ENCODE data around the gene IL1RAPL2.

The IL1RAPL2 gene

DNA sequence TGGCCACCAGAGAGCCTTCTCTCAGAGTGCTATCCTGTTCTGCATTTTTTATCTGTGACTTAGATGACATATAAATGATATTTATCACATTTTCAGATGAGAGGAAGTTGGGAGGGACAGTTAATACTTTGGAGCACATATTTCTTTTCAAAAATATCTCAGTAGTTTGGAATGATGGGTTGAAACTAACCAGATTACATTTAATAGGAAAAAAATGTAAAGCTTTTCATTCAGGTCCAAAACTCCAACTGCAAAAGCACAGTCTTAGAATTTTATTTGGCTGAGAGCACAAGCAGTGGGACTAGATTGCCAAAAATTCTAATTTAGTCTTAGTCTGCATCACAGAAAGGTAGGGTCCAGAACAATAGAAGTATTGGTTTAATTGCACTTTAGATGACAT, 902.7 kb downstream of the IL1RAPL2 start:
- no peak for DNase-seq (ENCODE audit: low read depth)

DNA sequence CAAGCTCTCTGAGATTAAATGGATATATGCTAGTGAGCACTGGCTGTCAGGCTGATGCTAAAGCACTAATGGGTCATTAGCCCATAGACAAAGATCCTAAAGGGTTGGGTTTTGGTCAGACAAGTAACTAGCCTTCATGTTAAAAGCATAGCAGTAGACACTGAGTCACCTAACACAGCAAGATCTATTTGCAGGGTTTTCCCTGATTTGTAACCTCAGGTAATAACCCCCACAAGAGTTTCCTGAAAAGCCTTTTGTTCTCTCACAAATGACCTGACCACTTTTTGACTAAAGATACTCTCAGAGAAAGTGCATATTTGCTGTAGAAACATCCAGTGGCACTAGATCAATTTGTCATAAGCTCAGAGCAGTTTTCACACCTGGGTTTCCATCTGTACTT, 905.6 kb downstream of the IL1RAPL2 start:
- no peak for DNase-seq (ENCODE audit: low read depth)

DNA sequence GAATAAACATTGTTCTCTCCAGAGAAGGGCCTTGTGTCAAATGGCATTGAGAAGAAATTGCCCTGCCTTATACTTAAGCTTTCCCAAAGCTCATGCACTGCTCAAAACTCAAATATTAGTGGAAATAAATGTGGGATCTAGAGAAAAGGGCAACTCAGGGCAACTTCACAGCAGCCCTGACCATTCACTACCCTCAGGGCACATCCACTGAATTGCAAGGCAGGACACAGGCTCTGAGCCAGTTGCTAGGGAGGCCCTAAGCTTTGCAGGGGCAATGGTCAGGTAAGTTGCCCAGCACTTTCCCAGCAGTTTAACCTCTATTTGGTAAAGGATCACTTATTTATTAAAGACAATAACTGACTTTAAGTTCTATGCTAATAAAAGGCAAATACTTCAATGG, 909.8 kb downstream of the IL1RAPL2 start:
- DNase-seq (ENCODE audit: low read depth): no peak

DNA sequence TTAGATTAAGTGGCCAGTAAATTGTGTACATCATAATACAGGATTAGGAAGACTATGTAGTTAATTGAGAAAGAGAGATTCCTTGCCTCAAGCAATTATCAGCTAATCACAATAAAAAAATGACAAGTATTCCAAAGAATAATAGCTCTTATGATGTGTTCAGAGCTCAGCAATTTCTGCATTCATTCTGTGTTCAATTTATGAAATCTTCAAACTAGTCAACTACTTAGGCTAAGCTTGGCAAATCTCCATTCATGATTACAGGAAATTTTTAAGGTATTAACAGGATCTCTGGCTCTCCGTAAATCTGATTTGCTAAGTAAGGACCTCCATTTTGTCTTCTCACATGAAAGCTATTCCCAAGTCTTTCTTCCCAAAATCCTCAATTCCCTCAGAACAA, 911.4 kb downstream of the IL1RAPL2 start:
- no peak for DNase-seq (ENCODE audit: low read depth)

DNA sequence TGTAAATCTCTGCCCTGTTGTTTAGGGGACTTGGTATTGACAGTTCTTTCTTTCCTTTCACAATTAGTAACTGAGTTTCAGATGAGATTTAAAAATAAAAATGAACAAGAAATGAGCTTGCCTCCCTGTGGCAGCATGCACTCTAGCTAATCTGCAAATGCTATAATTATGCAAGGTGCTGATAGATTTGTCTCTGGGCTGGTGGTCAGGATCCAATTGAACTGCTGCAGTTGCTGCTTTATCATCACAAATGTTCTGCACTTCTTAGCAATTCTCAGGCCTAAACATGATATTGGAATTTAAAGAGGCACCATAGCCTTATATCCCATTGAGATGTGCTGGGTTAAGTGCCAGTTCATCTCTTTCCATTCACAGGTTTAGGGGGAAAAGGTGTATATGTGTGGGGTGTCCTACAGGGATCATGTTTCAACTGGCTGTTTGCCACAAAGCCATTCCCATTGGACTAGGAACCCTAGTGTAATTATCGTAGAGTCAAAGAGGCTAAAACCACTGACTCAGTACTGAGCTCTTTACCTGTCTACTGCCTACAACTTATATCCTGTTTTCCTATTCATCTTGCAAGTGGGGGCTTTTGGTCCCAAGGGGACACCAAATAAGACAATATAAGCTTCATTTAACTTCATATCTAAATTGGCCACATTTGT, 914.8 kb downstream of the IL1RAPL2 start:
- no peak for DNase-seq (ENCODE audit: low read depth)

DNA sequence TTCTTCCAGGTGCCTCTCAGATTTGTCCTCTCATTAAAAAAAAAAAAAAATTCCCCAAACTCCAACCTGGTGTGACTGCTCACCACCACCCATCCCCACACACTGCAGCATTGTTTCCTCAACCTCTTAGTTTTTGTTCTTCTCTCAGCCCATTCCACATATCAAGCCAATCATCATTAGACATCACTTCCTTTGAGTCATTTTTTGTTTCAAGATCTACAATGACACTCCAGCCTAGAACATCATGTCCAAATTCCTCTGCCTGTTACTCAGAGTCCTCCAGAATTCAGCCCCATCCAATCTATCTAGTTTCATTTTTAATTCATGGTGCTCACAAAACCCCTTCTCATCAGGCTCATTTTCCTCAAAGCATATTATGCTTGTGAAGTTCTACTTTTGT, 917.0 kb downstream of the IL1RAPL2 start:
- no peak for DNase-seq (ENCODE audit: low read depth)

DNA sequence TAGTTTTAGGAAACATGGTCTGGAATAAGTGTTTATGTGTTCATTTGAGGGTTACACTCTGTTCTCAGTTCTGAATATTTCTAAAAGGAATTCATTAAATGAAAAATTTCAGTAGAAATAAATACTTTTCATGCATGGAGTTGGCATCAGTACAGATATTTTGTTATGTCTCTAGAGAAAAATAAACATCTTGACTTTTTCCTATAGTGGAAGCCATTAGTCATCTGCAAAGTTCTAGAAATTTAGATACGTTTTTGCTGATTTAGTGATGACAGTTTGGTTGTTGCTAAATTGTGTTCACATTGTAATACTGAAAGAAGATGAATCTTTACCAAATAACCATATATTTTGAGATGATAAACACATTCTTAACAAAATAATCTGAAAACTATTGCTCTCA, 922.7 kb downstream of the IL1RAPL2 start:
- no peak for DNase-seq (ENCODE audit: low read depth)

DNA sequence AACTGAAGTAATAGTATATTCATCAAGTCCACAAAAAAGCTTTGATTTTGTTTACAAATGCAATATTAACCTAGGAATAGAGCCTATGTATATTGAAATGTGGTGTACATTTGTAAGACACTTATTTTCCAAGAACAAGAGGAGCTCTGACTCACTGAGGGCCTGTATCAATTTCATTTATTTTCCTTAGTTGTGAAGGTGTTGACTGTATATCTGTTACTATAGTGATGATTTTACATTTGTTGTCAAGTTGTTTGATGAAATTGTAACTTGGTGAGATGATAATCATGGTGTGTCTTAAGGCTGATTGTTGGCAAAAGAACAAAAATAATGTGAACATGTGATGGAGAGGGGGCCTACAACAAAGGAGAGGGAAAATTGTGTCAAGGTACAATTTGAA, 929.4 kb downstream of the IL1RAPL2 start:
- DNase-seq (ENCODE audit: low read depth): no peak

DNA sequence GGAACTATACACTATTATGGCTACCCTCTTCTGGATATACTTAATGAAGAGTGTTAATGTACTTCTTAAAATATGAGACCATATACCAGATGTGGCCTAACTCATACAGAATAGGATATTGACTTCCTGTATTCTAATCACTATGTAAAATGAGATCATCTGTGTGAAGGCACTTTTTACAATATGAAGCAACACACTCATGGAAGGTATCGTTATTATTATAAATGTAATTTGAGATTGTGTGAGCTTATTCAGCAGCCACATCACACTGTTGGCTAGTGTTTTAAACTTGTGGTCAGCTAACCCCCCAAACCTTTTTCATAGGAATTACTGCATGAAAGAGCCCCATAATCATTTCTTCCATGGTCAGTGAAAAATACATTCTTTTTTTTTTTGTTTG, 936.3 kb downstream of the IL1RAPL2 start:
- no peak for DNase-seq (ENCODE audit: low read depth)

DNA sequence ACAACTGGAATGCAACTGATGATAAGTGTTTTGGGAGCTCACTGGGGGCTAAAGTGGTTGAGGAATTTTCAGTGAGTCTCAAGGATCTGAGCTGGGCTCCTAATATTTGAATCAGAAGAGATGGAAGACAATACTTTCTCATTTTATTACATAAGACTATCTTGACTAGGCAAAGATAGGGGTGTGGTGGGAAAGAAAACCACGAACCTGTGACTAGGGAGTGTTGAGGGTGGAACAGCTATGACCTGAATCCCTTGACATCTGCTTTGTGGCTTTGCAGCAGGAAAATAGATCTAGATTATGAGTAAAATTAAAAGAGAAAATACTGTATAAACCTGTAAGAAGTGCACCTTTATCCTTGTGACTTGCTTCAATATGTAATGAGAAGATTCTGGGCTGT, 949.6 kb downstream of the IL1RAPL2 start:
- DNase-seq (ENCODE audit: low read depth): no peak

DNA sequence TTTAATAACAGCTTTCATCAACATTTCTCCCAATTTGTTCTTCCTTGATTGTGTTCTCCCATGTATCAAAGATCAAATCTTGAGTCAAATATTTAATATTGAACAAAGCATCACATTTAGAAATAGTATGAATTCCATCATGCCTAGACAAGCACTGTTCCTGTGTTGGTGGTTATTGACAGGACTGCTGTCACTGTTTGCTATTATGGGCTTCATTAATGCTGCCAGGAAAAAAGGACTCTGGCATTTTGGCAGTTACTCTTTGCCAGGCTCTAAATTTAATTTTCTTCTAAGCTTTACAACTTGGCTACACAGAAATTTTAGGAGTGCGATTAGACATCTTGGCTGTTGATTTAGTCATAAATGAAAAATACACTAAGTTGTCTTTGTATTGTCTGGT, 960.4 kb downstream of the IL1RAPL2 start:
- DNase-seq (ENCODE audit: low read depth): no peak

DNA sequence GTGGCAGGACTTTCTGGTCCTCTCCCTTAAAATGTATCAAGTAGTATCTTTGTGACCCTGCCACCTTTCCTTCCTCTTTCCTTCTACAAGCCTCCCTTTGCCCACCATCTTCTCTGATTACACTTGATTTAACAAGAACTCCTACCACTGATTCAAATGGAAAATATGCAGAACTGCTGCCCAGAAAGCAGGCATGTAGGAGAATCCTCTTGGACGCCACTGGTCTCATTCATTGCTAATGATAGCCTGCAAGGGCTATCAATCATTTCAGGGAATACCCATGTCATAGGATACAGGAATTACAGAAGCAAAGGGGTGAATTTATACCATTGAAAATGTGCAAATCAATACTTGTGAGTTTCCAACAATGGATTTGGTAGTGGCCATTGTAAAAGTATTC, 961.8 kb downstream of the IL1RAPL2 start:
- no peak for DNase-seq (ENCODE audit: low read depth)

DNA sequence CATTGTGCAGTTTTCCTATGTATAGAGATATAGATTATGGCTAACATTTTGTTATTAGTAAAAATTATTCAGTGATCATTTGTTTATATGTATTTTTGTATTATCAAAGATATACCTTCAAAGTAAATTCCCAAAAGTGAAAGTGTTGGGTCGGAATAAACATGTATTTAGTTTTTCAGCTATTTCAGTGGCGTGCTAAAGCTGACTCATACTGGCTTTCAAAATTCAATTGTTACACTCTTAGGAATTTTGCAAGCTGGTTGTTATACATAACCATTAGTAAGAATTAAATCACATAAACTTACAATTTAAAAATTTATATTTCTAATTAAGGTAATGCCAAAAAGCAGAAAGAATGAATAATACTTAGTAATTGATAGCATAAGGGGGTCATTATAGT, 968.0 kb downstream of the IL1RAPL2 start:
- no peak for DNase-seq (ENCODE audit: low read depth)

DNA sequence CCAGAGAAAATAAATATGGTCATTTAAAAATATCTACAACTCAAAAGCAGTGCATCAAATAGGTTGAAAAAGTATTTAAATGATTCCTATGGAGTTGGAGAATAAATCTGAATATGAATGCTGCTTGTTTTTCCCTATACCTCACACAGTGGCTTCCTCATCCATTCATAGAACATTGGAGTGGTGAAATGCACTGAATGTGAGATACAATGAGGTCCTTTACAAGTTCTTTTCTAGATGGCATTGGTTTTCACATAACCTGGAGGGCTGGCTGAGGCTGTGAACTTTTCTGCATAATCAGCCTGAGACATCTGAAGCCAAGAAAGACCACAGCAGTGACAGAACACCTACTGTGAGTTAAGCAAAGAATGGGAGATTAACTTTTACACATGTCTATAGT, 977.3 kb downstream of the IL1RAPL2 start:
- no peak for DNase-seq (ENCODE audit: low read depth)

DNA sequence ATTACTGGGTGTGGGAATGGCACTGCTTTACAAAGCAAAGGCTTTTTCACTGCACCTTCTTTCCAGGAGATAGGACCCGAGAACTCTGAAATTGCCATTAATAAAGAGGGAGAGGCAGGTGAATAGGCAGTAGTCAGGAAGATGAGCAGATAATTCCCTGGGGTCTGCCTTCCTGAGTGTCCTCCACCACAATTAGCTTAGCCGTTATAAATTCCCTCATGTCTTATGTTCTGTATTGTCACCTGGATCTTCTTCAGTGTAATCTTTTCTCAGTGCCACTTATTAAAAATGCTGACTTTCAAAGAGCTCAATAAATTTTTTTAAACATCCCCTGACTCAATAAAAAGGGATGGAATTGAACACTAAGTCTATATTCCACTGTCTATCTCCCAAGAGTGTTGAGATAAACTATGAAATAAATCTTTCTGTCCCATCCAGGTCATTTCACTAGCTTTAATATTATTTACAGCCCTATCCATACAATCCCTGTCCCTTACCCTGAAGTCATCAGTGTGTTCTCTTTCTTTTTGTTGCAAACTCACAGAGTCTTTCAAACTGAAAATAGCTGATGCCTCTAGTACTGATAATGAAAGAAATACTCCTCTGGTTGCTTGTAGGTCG, 984.2 kb downstream of the IL1RAPL2 start:
- DNase-seq (ENCODE audit: low read depth): no peak

DNA sequence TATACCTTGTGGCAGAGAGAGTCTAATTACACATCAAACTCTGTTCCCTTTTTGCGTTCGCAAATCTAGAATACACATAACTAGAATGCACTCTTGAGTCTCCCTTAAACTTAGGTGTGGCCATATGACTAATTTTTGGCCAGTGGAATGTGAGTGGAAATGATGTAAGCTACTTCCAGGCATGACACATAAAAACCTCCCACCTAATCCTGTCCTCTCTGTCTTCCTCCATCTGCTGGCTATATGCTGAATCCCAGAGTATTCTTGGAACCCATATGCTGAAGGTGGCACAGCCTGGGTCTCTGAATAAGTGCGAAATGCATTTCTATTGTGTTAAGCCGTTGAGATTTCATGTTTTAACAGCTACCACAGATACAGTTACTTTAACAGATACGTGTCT, 986.4 kb downstream of the IL1RAPL2 start:
- DNase-seq (ENCODE audit: low read depth): no peak

DNA sequence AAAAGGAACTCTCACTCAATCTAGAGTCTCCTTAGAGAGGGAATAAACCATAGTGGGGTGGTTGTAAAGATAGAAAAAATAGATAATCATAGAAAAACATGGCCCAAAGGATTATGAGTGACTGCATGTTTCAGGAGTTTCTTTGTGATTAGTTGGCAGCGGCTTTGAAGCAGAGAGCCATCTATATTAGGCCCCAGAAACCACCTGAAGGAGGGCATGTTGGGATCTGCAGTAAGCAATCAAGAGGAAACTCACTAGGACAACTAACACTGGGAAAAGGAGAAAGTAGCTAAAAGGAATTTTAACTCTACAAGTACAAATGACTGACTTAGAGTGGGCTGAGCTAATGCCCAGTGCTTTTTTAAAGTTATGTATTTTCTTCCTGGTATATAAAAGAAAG, 987.1 kb downstream of the IL1RAPL2 start:
- no peak for DNase-seq (ENCODE audit: low read depth)

DNA sequence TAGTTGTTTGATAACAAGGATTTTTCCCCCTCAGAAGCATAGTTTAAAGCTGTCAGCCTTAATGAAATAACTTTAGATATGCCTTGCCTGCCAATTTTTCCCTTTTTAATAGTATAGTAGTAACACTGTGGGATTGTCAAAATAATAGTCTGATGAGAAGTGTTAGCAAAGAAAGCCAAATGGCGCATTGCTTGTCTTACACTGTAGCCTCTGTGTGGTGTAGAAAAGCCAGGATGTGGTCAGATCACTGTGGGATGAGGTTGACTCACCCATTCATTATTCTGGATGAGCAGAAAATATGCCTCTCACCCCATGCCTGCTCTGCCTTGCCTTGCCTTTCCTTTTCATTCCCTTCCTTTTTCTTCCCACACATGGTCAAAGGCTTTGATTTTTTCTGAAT, 998.5 kb downstream of the IL1RAPL2 start:
- no peak for DNase-seq (ENCODE audit: low read depth)

DNA sequence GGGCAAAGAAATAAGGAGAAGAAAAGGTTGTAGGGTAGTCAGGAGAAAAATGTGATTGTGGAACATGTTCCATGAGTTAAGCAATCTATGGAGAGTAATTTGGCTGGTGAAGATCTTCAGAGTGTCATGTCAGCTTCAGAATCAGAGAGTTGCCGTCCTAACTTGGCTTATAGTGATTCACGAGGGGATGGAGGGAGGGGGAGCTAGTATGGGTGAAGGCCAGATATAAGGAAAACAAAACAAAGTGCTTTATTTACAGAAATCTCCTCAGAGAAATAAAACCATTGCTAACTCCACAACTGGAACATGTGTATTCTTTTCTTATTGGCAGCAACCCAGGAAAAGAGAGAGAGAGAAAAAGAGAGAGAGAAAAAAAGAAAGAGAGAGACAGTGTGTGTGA, 999.9 kb downstream of the IL1RAPL2 start:
- no peak for DNase-seq (ENCODE audit: low read depth)

DNA sequence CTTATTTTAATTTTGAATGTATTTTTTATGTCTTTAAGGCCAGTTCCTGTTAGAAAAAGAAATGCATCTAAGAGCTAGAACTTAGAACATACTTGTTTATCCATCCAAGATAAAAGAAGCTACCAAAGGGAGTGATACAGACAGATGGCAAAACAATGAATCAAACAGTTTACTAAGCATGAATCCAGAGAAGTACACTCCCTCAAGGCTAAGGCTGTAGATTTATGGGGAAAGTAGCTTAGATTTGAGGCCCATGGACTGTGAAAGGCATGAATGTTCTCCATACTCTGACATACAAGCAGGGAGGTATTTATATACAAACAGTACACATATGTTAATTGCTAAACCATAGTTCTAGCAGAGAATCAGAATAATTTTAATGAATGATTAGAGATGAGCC, 1001.1 kb downstream of the IL1RAPL2 start:
- DNase-seq (ENCODE audit: low read depth): no peak

DNA sequence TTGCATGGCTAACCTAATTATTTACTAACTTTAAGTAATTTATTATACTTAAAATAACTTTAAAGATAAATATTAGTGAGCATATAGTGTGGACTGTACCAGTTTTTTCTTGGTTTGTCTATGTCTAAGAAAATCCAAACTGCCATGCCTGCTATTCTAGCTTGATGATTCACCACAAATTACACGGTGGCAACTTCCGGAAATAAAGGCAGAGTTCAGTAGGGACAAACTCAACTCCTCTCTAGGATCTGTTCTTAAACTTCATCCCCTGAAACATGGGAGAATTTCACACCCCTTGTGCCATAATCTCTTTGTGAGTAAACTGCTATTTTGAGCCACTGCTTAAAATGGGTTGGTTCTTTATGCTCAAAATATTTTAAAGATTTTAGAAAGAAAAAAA, 1042.7 kb downstream of the IL1RAPL2 start:
- no peak for DNase-seq (ENCODE audit: low read depth)

DNA sequence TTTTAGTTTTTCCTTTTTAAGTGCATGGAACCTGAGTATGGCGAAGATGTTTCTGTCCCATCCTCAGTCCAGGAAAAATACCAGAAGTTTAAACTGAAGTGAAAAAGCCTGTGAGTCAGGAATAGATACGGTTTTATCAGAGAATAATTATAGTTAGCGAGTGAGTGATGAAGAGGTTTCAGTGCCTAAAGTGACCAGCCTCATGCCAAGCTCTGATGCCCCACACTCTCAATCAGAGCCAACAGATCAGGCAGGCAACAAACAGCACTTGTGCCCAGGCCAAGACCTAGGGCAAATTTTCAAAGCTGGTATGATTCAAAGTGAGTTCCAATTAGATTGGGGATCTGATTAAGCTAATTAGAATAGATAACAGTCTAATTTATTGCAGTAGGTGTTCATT, 1043.5 kb downstream of the IL1RAPL2 start:
- DNase-seq (ENCODE audit: low read depth): no peak

DNA sequence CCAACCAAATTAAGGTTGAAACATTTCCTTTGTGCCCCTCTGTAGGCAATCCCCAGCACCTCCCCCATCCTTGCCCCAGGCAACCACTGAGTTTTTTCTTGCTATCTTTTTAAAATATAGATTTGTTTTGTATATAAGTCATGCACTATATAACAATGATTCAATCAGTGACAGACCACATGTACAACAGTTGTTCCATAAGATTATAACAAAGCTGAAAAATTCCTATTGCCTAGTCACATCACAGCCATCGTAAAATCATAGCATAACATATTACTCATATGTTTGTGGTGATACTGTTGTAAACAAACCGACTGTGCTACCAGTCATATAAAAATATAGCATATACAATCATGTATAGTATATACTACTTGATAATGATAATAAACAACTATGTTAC, 1044.4 kb downstream of the IL1RAPL2 start:
- DNase-seq (ENCODE audit: low read depth): no peak

DNA sequence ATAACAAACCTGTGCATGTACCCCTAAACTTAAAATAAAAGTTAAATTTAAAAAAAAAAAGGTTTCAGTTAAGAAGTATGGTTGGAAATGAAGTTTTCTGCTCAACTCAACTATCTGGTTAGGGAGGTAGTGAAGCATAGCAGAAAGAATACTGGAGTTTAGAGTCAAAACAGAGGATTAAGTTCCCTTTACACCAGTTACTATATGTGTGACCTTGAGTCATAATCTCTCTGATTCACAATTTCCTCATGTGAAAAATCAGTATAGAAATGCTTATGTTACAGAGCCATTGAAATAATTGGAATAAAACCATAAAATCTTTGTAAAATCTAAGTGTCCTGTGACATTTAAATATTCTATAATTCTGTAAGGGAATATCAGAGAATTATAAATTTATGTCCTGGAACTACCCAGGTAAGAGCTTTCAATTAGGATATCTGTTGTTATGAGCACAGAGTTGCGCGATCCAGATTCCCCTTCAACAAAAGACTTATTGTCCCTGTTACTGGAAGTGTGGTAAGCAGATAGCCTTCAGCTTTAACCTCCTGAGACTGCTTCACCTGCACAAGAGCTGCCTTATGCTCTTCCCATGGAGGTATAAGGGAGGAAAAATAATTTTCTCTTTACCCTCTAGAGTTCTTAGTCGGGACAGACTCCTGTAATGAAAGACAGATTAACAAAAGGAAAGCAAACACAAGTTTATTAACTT, 1052.5 kb downstream of the IL1RAPL2 start:
- no peak for DNase-seq (ENCODE audit: low read depth)

Data from activated T-cell treated with anti-CD3 and anti-CD28 coated beads for 1 hour (primary cell).